ENCODE results near the gene ZNF618. TPM values are rescaled to one million over a fixed set of nuclear protein-coding genes. Genes with fewer than 3 reads are reported as not detected.
A peak's percentile ranks its signal among the peaks of the same experiment; 100 is the strongest.

The ZNF618 gene
- total RNA-seq, 8 experiments from 2014 or later, result 3.4 to 41.6 (median 20.4) TPM

- in situ Hi-C loops (cut with MboI; ENCODE audit: low pct_unique_long_range_greater_than_20kb in 2 of 9, low sequenced_read_pairs in 9 of 9, unreplicated experiment in 9 of 9), result no loop called here
- ATAC-seq (replicated peaks in 6 of 8), result no peak
- WGBS, 10 experiments, result 80 to 100% (median 95%) methylated on average over 1 to 4 of the region's 8 CpGs; no CpG with 5 or more reads in 2 of the 10 experiments
Measured at GRCh38 chr9:113976915-113977314, 100.8 kb downstream of the ZNF618 start.

GRCh38 chr9:113978725-113979342, 102.7 kb downstream of the ZNF618 start:
- Histone ChIP-seq H3K27ac (no peak overlapping the region), H3K4me3 (no peak overlapping the region), H3K4me1 (replicated peaks in 1 of 2) (no peaks in the 10 kb centered on the region)
- ATAC-seq (replicated peaks in 6 of 8), result peak in 3 of 8 experiments; percentile 42 to 73 (median 65)
- in situ Hi-C loops (cut with MboI; ENCODE audit: low pct_unique_long_range_greater_than_20kb in 2 of 9, low sequenced_read_pairs in 9 of 9, unreplicated experiment in 9 of 9), result no loop called here
- WGBS, 10 experiments, result 0 to 94% (median 67%) methylated on average over 1 to 5 of the region's 6 CpGs; no CpG with 5 or more reads in 2 of the 10 experiments

More at GRCh38 chr9:113976915-113977314, 100.8 kb downstream of the ZNF618 start:
- Histone ChIP-seq H3K4me3 (no peak overlapping the region), H3K4me1 (replicated peaks in 1 of 2) (no peaks in the 10 kb centered on the region), H3K27ac (no peak overlapping the region)

GRCh38 chr9:113979343-113980127, 103.4 kb downstream of the ZNF618 start:
- Histone ChIP-seq H3K4me3 (no peak overlapping the region), H3K27ac (no peak overlapping the region), H3K4me1 (replicated peaks in 1 of 2) (no peaks in the 10 kb centered on the region)
- WGBS, 10 experiments, result 42 to 96% (median 76%) methylated on average over 2 to 6 of the region's 6 CpGs
- in situ Hi-C loops (cut with MboI; ENCODE audit: low pct_unique_long_range_greater_than_20kb in 2 of 9, low sequenced_read_pairs in 9 of 9, unreplicated experiment in 9 of 9), result no loop called here
- peak in 3 of 8 experiments; percentile 68 to 93 (median 88) for ATAC-seq (replicated peaks in 6 of 8)

GRCh38 chr9:113984639-113985380, 108.7 kb downstream of the ZNF618 start:
- Histone ChIP-seq H3K4me3 (no peak overlapping the region), H3K4me1 (replicated peaks in 1 of 2) (peaks cover 0 to 7% of the 10 kb centered on the region in 2 donors), H3K27ac (no peak overlapping the region)
- WGBS, 10 experiments, result 88 to 100% (median 93%) methylated on average over 2 to 9 of the region's 10 CpGs; no CpG with 5 or more reads in 4 of the 10 experiments
- in situ Hi-C loops (cut with MboI; ENCODE audit: low pct_unique_long_range_greater_than_20kb in 2 of 9, low sequenced_read_pairs in 9 of 9, unreplicated experiment in 9 of 9), result no loop called here
- ATAC-seq (replicated peaks in 6 of 8), result no peak

GRCh38 chr9:113985968-113986585, 110.0 kb downstream of the ZNF618 start:
- 29 to 98% (median 87%) methylated on average over 1 to 10 of the region's 15 CpGs; no CpG with 5 or more reads in 2 of the 10 experiments for WGBS, 10 experiments
- in situ Hi-C loops (cut with MboI; ENCODE audit: low pct_unique_long_range_greater_than_20kb in 2 of 9, low sequenced_read_pairs in 9 of 9, unreplicated experiment in 9 of 9), result no loop called here
- ATAC-seq (replicated peaks in 6 of 8), result peak in 2 of 8 experiments; percentile 14 to 51
- Histone ChIP-seq H3K27ac (no peak overlapping the region), H3K4me1 (replicated peaks in 1 of 2) (peaks cover 0 to 7% of the 10 kb centered on the region in 2 donors), H3K4me3 (no peak overlapping the region)

- no CpG with 5 or more reads among the region's 1 CpG for WGBS, 10 experiments
Measured at GRCh38 chr9:113986931-113987330, 110.8 kb downstream of the ZNF618 start.

GRCh38 chr9:113987526-113987925, 111.4 kb downstream of the ZNF618 start:
- in situ Hi-C loops (cut with MboI; ENCODE audit: low pct_unique_long_range_greater_than_20kb in 2 of 9, low sequenced_read_pairs in 9 of 9, unreplicated experiment in 9 of 9), result no loop called here
- WGBS, 10 experiments, result 77 to 100% (median 91%) methylated on average over 1 to 10 of the region's 12 CpGs; no CpG with 5 or more reads in 1 of the 10 experiments
- Histone ChIP-seq H3K27ac (no peak overlapping the region), H3K4me1 (replicated peaks in 1 of 2) (peaks cover 0 to 7% of the 10 kb centered on the region in 2 donors), H3K4me3 (no peak overlapping the region)
- no peak for ATAC-seq (replicated peaks in 6 of 8)

More at GRCh38 chr9:113986931-113987330, 110.8 kb downstream of the ZNF618 start:
- in situ Hi-C loops (cut with MboI; ENCODE audit: low pct_unique_long_range_greater_than_20kb in 2 of 9, low sequenced_read_pairs in 9 of 9, unreplicated experiment in 9 of 9), result no loop called here
- no peak for ATAC-seq (replicated peaks in 6 of 8)
- Histone ChIP-seq H3K4me3 (no peak overlapping the region), H3K27ac (no peak overlapping the region), H3K4me1 (replicated peaks in 1 of 2) (peaks cover 0 to 7% of the 10 kb centered on the region in 2 donors)

- ATAC-seq (replicated peaks in 6 of 8), result peak in 3 of 8 experiments; percentile 18 to 68 (median 45)
- Histone ChIP-seq H3K4me1 (replicated peaks in 1 of 2) (peaks cover 0 to 7% of the 10 kb centered on the region in 2 donors), H3K27ac (peak overlapping the region; percentile 26 to 53), H3K4me3 (no peak overlapping the region)
- in situ Hi-C loops (cut with MboI; ENCODE audit: low pct_unique_long_range_greater_than_20kb in 2 of 9, low sequenced_read_pairs in 9 of 9, unreplicated experiment in 9 of 9), result no loop called here
- 60 to 96% (median 89%) methylated on average over 1 to 9 of the region's 23 CpGs; no CpG with 5 or more reads in 5 of the 10 experiments for WGBS, 10 experiments
Measured at GRCh38 chr9:113988385-113989016, 112.4 kb downstream of the ZNF618 start.

GRCh38 chr9:113989017-113989713, 113.1 kb downstream of the ZNF618 start:
- no peak overlapping the region for H3K4me3 ChIP-seq
- ATAC-seq (replicated peaks in 6 of 8), result peak in 7 of 8 experiments; percentile 27 to 84 (median 75)
- H3K4me1 ChIP-seq (replicated peaks in 1 of 2), result peaks cover 0 to 7% of the 10 kb centered on the region in 2 donors
- peak overlapping the region in 1 of 2 donors; percentile 53 for H3K27ac ChIP-seq
- in situ Hi-C loops (cut with MboI; ENCODE audit: low pct_unique_long_range_greater_than_20kb in 2 of 9, low sequenced_read_pairs in 9 of 9, unreplicated experiment in 9 of 9), result no loop called here
- whole genome bisulfite sequencing, 10 experiments, result 55 to 100% (median 87%) methylated on average over 1 to 10 of the region's 12 CpGs; no CpG with 5 or more reads in 3 of the 10 experiments

GRCh38 chr9:113989714-113990569, 113.8 kb downstream of the ZNF618 start:
- ATAC-seq (replicated peaks in 6 of 8), result no peak
- Histone ChIP-seq H3K4me1 (replicated peaks in 1 of 2) (peaks cover 0 to 7% of the 10 kb centered on the region in 2 donors), H3K4me3 (no peak overlapping the region), H3K27ac (no peak overlapping the region)
- in situ Hi-C loops (cut with MboI; ENCODE audit: low pct_unique_long_range_greater_than_20kb in 2 of 9, low sequenced_read_pairs in 9 of 9, unreplicated experiment in 9 of 9), result no loop called here
- 68 to 100% (median 88%) methylated on average over 1 to 5 of the region's 5 CpGs for WGBS, 10 experiments

- WGBS, 10 experiments, result 0 to 100% (median 76%) methylated on average over 1 to 8 of the region's 8 CpGs; no CpG with 5 or more reads in 2 of the 10 experiments
- Histone ChIP-seq H3K4me1 (replicated peaks in 1 of 2) (peaks cover 0 to 7% of the 10 kb centered on the region in 2 donors), H3K27ac (no peak overlapping the region), H3K4me3 (no peak overlapping the region)
- in situ Hi-C loops (cut with MboI; ENCODE audit: low pct_unique_long_range_greater_than_20kb in 2 of 9, low sequenced_read_pairs in 9 of 9, unreplicated experiment in 9 of 9), result no loop called here
- ATAC-seq (replicated peaks in 6 of 8), result no peak
Measured at GRCh38 chr9:113990570-113990907, 114.4 kb downstream of the ZNF618 start.

All from motor neuron (in vitro differentiated cells).